Kidney epithelial cell (primary cell): Measurements from ENCODE around the gene DNAH6. TPM values are rescaled to one million over a fixed set of nuclear protein-coding genes. Genes with fewer than 3 reads are reported as not detected.

Experiments used
- DNase-seq: peaks from one replicate; pipeline ENCODE4 v3.0.0-alpha.2; 2010; ENCODE audit warnings: low read depth
- H3K27me3 ChIP-seq: 2 replicates; pipeline ENCODE4 v1.6.0; 2011; ENCODE audit warnings: low read length; ENCODE audit not compliant: control insufficient read depth, insufficient read depth
- H3K36me3 ChIP-seq: 2 replicates; pipeline ENCODE4 v1.5.1; 2011; ENCODE audit warnings: low read length; ENCODE audit not compliant: control insufficient read depth, insufficient read depth
- H3K4me3 ChIP-seq: 2 replicates; pipeline ENCODE4 v1.5.1; 2011; ENCODE audit warnings: low read depth, mild to moderate bottlenecking, control low read depth, low read length
- CTCF ChIP-seq: IDR thresholded peaks from 2 replicates; pipeline ENCODE4 v1.5.1; 2011; ENCODE audit warnings: mild to moderate bottlenecking, moderate library complexity, low read length, control low read depth, inconsistent platforms; ENCODE audit not compliant: insufficient read depth, poor library complexity, severe bottlenecking
- total RNA-seq: library from RNA; depleted of rRNA; stranded (reverse); fragments of >200 nt; gene quantifications from 2 replicates; pipeline ENCODE4 v1.2.3, GENCODE V29; 2015

The DNAH6 gene
- total RNA-seq, 1 donor from 2014 or later, result 0.63 TPM

- DNase-seq, result no peak
- no peaks in the 10 kb centered on the region for H3K36me3 ChIP-seq
- no peak for TF ChIP-seq CTCF
- no peak overlapping the region for H3K4me3 ChIP-seq
- H3K27me3 ChIP-seq, result no peaks in the 10 kb centered on the region
Observed at GRCh38 chr2:84556190-84556589, 39.9 kb downstream of the DNAH6 start.

GRCh38 chr2:84559838-84560237 lies 43.5 kb downstream of the DNAH6 start:
- no peak for DNase-seq
- TF ChIP-seq CTCF, result no peak
- Histone ChIP-seq H3K4me3 (no peak overlapping the region), H3K36me3 (no peaks in the 10 kb centered on the region), H3K27me3 (no peaks in the 10 kb centered on the region)

GRCh38 chr2:84579661-84580060 lies 63.4 kb downstream of the DNAH6 start:
- Histone ChIP-seq H3K36me3 (no peaks in the 10 kb centered on the region), H3K27me3 (no peaks in the 10 kb centered on the region), H3K4me3 (no peak overlapping the region)
- TF ChIP-seq CTCF, result no peak
- no peak for DNase-seq

- TF ChIP-seq CTCF, result no peak
- no peak for DNase-seq
- H3K27me3 ChIP-seq, result no peaks in the 10 kb centered on the region
- no peak overlapping the region for H3K4me3 ChIP-seq
- H3K36me3 ChIP-seq, result no peaks in the 10 kb centered on the region
Observed at GRCh38 chr2:84603911-84604310, 87.6 kb downstream of the DNAH6 start.

- no peak for TF ChIP-seq CTCF
- H3K4me3 ChIP-seq, result no peak overlapping the region
- DNase-seq, result no peak
- H3K27me3 ChIP-seq, result no peaks in the 10 kb centered on the region
- H3K36me3 ChIP-seq, result no peaks in the 10 kb centered on the region
Observed at GRCh38 chr2:84613082-84613481, 96.8 kb downstream of the DNAH6 start.

- Histone ChIP-seq H3K36me3 (no peaks in the 10 kb centered on the region), H3K4me3 (no peak overlapping the region), H3K27me3 (no peaks in the 10 kb centered on the region)
- no peak for TF ChIP-seq CTCF
- DNase-seq, result no peak
Observed at GRCh38 chr2:84619794-84620371, 103.6 kb downstream of the DNAH6 start.
